Neural cell (in vitro differentiated cells): ENCODE measurements around the gene TMEM14B. TPM values are rescaled to one million over a fixed set of nuclear protein-coding genes. Genes with fewer than 3 reads are reported as not detected.

ENCODE experiments used
- H2AFZ ChIP-seq: fragments of 200-600, 300-800 bp; sonication (generic), shearing (Covaris generic); 2 replicates; pipeline ENCODE4 v1.6.0; 2014; ENCODE audit warnings: low read depth, mild to moderate bottlenecking, antibody characterized with exemption, low read length, moderate library complexity
- H3F3A ChIP-seq: fragments of 200-600 bp; shearing (Covaris generic); 2 replicates; pipeline ENCODE4 v1.6.1; 2016; ENCODE audit warnings: mild to moderate bottlenecking, moderate library complexity, mixed read lengths, antibody characterized with exemption, low read length; ENCODE audit not compliant: insufficient read depth, poor library complexity, severe bottlenecking
- H3K27ac ChIP-seq: fragments of 200-600, 300-800 bp; sonication (generic), shearing (Covaris generic); 2 replicates; pipeline ENCODE4 v1.5.1; 2014; ENCODE audit warnings: mild to moderate bottlenecking, low read length, moderate library complexity
- H3K27me3 ChIP-seq: fragments of 300-800, 200-600 bp; sonication (generic), shearing (Covaris generic); 2 replicates; pipeline ENCODE4 v1.6.0; 2014; ENCODE audit warnings: mild to moderate bottlenecking, low read depth, low read length, moderate library complexity; ENCODE audit not compliant: insufficient read depth
- H3K36me3 ChIP-seq: fragments of 300-800, 200-600 bp; sonication (generic), shearing (Covaris generic); 2 replicates; pipeline ENCODE4 v1.5.1; 2014; ENCODE audit warnings: mild to moderate bottlenecking, antibody characterized with exemption, low read length, moderate library complexity; ENCODE audit not compliant: insufficient read depth
- H3K4me2 ChIP-seq: fragments of 300-800, 200-600 bp; sonication (generic), shearing (Covaris generic); 2 replicates; pipeline ENCODE4 v1.6.0; 2014; ENCODE audit warnings: mild to moderate bottlenecking, low read length
- H3K4me3 ChIP-seq: fragments of 300-800, 200-600 bp; sonication (generic), shearing (Covaris generic); 2 replicates; pipeline ENCODE4 v1.5.1; 2014; ENCODE audit warnings: mild to moderate bottlenecking, low read length, moderate library complexity
- H3K79me2 ChIP-seq: fragments of 200-600 bp; shearing (Covaris generic); replicated peaks from 2 replicates; pipeline ENCODE4 v1.6.0; 2014; ENCODE audit warnings: mild to moderate bottlenecking, low read length, moderate library complexity; ENCODE audit not compliant: insufficient read depth
- H3K9ac ChIP-seq: fragments of 300-800, 200-600 bp; sonication (generic), shearing (Covaris generic); 2 replicates; pipeline ENCODE4 v1.6.1; 2016; ENCODE audit warnings: mild to moderate bottlenecking, low read length, mixed read lengths
- H3K9me2 ChIP-seq: fragments of 200-600 bp; shearing (Covaris generic); 2 replicates; pipeline ENCODE4 v1.6.1; 2016; ENCODE audit warnings: mild to moderate bottlenecking, low read length, mixed read lengths; ENCODE audit not compliant: insufficient read depth
- H3K9me3 ChIP-seq: fragments of 200-600, 300-800 bp; sonication (generic), shearing (Covaris generic); 2 replicates; pipeline ENCODE4 v1.6.1; 2016; ENCODE audit warnings: mild to moderate bottlenecking, mixed run types, low read length, moderate library complexity, mixed read lengths
- H4K20me1 ChIP-seq: fragments of 200-600 bp; shearing (Covaris generic); 2 replicates; pipeline ENCODE4 v1.6.1; 2016; ENCODE audit warnings: mild to moderate bottlenecking, mixed run types; ENCODE audit not compliant: insufficient read depth
- EP300 ChIP-seq: fragments of 450-650 bp; conservative IDR thresholded peaks from 2 replicates; pipeline ENCODE4 v1.6.1; 2014; ENCODE audit warnings: antibody characterized with exemption, mild to moderate bottlenecking, moderate library complexity; ENCODE audit not compliant: poor library complexity, severe bottlenecking
- EZH2 ChIP-seq: fragments of 200-600, 300-800 bp; shearing (Covaris generic), sonication (generic); IDR thresholded peaks from 2 replicates; pipeline ENCODE4 v1.6.1; 2014; ENCODE audit warnings: antibody characterized with exemption, low read length, borderline replicate concordance, mild to moderate bottlenecking; ENCODE audit not compliant: insufficient read depth, poor library complexity, severe bottlenecking
- MXI1 ChIP-seq: fragments of 450-650 bp; conservative IDR thresholded peaks from 2 replicates; pipeline ENCODE4 v1.6.1; 2014; ENCODE audit warnings: antibody characterized with exemption, mild to moderate bottlenecking; ENCODE audit not compliant: poor library complexity, severe bottlenecking
- POLR2AphosphoS5 ChIP-seq: IDR thresholded peaks from 2 replicates; pipeline ENCODE4 v1.6.1; 2012
- RAD21 ChIP-seq: fragments of 450-650 bp; conservative IDR thresholded peaks from 2 replicates; pipeline ENCODE4 v1.6.1; 2014; ENCODE audit warnings: antibody characterized with exemption, mild to moderate bottlenecking, moderate library complexity
- REST ChIP-seq: IDR thresholded peaks from 2 replicates; pipeline ENCODE4 v1.6.1; 2012; ENCODE audit warnings: borderline replicate concordance
- SMC3 ChIP-seq: fragments of 450-650 bp; conservative IDR thresholded peaks from 2 replicates; pipeline ENCODE4 v1.6.1; 2014; ENCODE audit warnings: antibody characterized with exemption, mild to moderate bottlenecking, moderate library complexity; ENCODE audit not compliant: poor library complexity
- TAF1 ChIP-seq: IDR thresholded peaks from 2 replicates; pipeline ENCODE4 v1.6.1; 2012; ENCODE audit warnings: low read depth
- polyA plus RNA-seq: library from polyadenylated mRNA; depleted of rRNA; stranded (reverse); fragments of >200 nt; gene quantifications from 2 replicates; pipeline ENCODE4 v1.2.3, GENCODE V29; 2014
- TF ChIP-seq, protein P1 (sequence below): fragments of 450-650 bp; IDR thresholded peaks from 2 replicates; pipeline ENCODE4 v1.5.1; 2014; ENCODE audit warnings: antibody characterized with exemption, mild to moderate bottlenecking, moderate library complexity; ENCODE audit not compliant: poor library complexity, severe bottlenecking

Gene TMEM14B
- polyA plus RNA-seq, 1 donor from 2014 or later, result 182 TPM

DNA sequence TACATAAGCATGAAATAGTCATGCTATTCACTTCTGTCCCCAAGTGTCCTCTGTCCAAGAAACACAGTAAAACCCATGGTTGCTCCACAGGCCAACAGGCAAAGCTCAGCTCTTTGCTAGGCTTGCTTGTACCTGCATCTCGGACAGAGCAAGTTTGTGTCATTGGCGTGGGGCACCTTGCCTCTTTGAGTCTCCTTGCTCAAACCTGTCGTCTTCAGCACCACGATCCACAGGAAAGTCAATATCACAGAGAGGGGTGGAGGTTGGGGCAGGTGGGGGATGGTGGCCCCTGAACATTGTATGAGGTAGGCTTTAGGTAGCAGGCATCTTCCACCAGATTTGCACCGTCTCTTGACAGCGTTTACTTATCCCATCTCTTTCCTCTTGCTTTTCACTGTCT lies 4.1 kb upstream of the TMEM14B start:
- Histone ChIP-seq H3K36me3 (no peaks in the 10 kb centered on the region), H3K9me3 (no peaks in the 10 kb centered on the region), H3K9ac (no peak overlapping the region), H3K79me2 (peaks cover 7% of the 10 kb centered on the region), H3K9me2 (no peaks in the 10 kb centered on the region), H3K4me3 (no peak overlapping the region), H3F3A (no peaks in the 10 kb centered on the region), H3K27me3 (no peaks in the 10 kb centered on the region), H4K20me1 (no peaks in the 10 kb centered on the region), H3K27ac (no peak overlapping the region), H2AFZ (no peak overlapping the region), H3K4me2 (no peak overlapping the region)
- TF ChIP-seq RAD21 (no peak), EP300 (no peak), MXI1 (no peak), REST (no peak), SMC3 (no peak), TAF1 (no peak)
- TF ChIP-seq, protein P1, sequence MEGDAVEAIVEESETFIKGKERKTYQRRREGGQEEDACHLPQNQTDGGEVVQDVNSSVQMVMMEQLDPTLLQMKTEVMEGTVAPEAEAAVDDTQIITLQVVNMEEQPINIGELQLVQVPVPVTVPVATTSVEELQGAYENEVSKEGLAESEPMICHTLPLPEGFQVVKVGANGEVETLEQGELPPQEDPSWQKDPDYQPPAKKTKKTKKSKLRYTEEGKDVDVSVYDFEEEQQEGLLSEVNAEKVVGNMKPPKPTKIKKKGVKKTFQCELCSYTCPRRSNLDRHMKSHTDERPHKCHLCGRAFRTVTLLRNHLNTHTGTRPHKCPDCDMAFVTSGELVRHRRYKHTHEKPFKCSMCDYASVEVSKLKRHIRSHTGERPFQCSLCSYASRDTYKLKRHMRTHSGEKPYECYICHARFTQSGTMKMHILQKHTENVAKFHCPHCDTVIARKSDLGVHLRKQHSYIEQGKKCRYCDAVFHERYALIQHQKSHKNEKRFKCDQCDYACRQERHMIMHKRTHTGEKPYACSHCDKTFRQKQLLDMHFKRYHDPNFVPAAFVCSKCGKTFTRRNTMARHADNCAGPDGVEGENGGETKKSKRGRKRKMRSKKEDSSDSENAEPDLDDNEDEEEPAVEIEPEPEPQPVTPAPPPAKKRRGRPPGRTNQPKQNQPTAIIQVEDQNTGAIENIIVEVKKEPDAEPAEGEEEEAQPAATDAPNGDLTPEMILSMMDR, result no peak

DNA sequence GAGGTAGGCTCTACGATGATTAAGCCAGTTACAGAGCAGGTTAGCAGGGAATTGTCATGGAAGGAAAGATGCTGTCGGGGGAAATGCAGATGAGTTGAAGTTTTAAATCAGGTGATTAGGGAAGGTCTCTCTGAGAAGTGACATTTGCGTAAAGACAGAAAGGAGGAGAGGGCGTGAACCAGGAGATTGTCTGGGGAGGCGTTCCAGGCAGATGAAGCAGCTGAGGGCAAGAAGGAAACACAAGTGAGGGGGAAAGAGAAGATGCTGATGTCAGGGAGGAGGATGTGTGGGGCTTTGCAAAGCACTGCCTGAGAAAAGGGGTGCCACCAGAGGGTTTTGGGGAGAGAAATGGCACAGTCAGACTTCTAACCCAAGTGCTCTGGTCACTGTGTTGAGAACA lies 2.5 kb upstream of the TMEM14B start:
- Histone ChIP-seq H3K9me2 (no peaks in the 10 kb centered on the region), H4K20me1 (no peaks in the 10 kb centered on the region), H3K9ac (no peak overlapping the region), H3K36me3 (no peaks in the 10 kb centered on the region), H2AFZ (peak overlapping the region; percentile 37), H3K79me2 (peaks cover 19% of the 10 kb centered on the region), H3K27ac (no peak overlapping the region), H3K4me3 (no peak overlapping the region), H3K4me2 (no peak overlapping the region), H3K27me3 (no peaks in the 10 kb centered on the region), H3K9me3 (no peaks in the 10 kb centered on the region), H3F3A (no peaks in the 10 kb centered on the region)
- TF ChIP-seq RAD21, result no peak
- TF ChIP-seq POLR2AphosphoS5, result no peak
- TF ChIP-seq, protein P1, result no peak
- TF ChIP-seq REST, result no peak
- no peak for TF ChIP-seq TAF1
- no peak for TF ChIP-seq MXI1
- no peak for TF ChIP-seq EP300
- no peak for TF ChIP-seq SMC3
- TF ChIP-seq EZH2, result no peak
